ENCODE results near the gene DIP2B.

The DIP2B gene

DNA sequence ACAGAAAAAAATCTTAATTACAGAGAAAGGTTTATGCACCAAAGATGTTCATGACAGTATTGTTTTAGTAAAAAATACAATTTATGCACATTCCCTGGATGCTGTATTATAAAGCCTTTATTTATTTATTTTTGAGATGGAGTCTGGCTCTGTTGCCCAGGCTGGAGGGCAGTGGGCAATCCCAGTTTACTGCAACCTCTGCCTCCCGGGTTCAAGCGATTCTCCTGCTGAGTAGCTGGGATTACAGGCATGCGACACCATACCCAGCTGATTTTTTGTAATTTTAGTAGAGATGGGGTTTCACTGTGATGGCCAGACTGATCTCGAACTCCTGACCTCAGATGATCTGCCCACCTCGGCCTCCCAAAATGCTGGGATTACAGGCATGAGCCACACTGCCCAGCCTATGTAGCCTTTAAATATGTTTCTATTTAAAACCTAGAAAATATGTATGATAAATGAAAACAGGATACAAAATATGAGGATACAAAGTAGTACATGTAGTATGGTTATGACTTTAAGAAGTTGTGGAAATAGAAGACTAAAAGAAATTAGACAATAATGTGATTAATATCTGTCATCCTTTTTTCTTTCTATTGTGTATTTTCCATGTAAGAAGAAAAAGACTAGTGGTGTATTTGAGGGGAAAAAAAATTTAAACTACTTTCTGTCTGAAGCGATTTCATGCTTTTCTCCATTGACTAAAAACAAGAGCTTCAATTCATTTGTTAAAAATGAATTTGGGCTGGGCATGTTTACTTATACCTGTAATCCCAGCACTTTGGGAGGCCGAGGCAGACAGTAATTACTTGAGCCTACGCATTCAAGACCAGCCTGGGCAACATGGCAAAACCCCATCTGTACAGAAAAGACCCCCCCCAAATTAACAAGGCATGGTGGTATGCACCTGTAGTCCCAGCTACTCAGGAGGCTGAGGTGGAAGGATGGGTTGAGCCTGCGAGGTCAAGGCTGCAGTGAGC is 272.3 kb downstream of the DIP2B start:
- DNase-seq (ENCODE audit: extremely low spot score) = no peak
- POLR2A ChIA-PET = no interaction called here
- CTCF ChIA-PET = interaction anchor here (0.6 to 1.5 kb wide), 2 partner anchors 9 to 43 kb away, joined by 3 to 4 read pairs; no protein-coding TSS in a partner anchor
- TF ChIP-seq SUZ12 (IDR thresholded peaks at IDR 0.05) (no peak), FOXM1 (IDR thresholded peaks at IDR 0.05; ENCODE audit: borderline replicate concordance) (no peak), ELF4 (IDR thresholded peaks at IDR 0.05) (no peak), TARDBP (IDR thresholded peaks at IDR 0.05) (no peak), FOXA1 (IDR thresholded peaks at IDR 0.05) (no peak), CTBP1 (IDR thresholded peaks at IDR 0.05; ENCODE audit: borderline replicate concordance) (no peak), ZNF384 (IDR thresholded peaks at IDR 0.05) (no peak), L3MBTL2 (conservative IDR thresholded peaks at IDR 0.05) (no peak), FOXK2 (IDR thresholded peaks at IDR 0.05) (no peak), NFRKB (IDR thresholded peaks at IDR 0.05) (no peak), SP1 (IDR thresholded peaks at IDR 0.05) (no peak), HDGF (IDR thresholded peaks at IDR 0.05; ENCODE audit: borderline replicate concordance) (no peak), LEF1 (IDR thresholded peaks at IDR 0.05; ENCODE audit: borderline replicate concordance) (no peak), BHLHE40 (IDR thresholded peaks at IDR 0.05; ENCODE audit: borderline replicate concordance) (no peak), ARNT (IDR thresholded peaks at IDR 0.05) (no peak)
- TF ChIP-seq, protein P1, sequence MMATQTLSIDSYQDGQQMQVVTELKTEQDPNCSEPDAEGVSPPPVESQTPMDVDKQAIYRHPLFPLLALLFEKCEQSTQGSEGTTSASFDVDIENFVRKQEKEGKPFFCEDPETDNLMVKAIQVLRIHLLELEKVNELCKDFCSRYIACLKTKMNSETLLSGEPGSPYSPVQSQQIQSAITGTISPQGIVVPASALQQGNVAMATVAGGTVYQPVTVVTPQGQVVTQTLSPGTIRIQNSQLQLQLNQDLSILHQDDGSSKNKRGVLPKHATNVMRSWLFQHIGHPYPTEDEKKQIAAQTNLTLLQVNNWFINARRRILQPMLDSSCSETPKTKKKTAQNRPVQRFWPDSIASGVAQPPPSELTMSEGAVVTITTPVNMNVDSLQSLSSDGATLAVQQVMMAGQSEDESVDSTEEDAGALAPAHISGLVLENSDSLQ (IDR thresholded peaks at IDR 0.05) = no peak

DNA sequence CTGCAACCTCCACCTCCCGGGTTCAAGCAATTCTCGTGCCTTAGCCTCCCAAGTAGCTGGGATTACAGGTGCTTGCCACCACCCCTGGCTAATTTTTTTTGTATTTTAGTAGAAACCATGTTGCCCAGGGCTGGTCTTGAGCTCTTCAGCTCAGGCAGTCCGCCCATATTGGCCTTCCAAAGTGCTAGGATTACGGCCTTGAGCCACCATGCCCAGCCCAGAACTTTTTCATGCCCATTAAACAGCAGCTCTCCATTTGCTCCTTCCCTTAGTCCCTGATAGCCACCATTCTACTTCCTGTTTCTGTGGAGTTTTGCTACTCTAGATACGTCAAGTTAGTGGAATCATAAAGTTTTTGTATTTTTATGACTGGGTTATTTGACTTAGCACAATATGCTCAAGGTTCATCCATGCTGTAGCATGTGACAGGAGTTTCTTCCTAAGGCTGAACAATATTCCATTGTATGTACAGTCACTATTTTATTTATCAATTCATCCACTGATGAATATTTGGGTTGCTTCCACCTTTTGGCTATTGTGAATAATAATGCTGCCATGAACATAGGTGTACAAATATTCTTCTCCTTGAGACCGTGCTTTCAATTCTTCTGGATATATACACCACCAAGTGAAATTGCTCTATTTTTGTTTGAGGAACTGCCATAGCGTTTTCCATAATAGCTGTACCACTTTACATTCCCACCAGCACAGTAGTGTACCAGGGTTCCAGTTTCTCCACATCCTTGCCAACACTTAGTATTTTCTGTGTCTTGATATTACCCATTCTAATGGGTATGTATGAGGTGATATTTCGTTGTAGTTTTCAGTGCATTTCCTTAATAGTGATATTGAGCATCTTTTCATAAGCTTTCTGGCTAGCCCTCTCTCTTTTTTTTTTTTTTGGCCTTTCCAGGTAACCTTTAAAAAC is 274.1 kb downstream of the DIP2B start:
- TF ChIP-seq TARDBP (IDR thresholded peaks at IDR 0.05) = no peak
- TF ChIP-seq, protein P1 (IDR thresholded peaks at IDR 0.05) = no peak
- no peak for TF ChIP-seq FOXM1 (IDR thresholded peaks at IDR 0.05; ENCODE audit: borderline replicate concordance)
- TF ChIP-seq CTBP1 (IDR thresholded peaks at IDR 0.05; ENCODE audit: borderline replicate concordance) = no peak
- TF ChIP-seq HDGF (IDR thresholded peaks at IDR 0.05; ENCODE audit: borderline replicate concordance) = no peak
- no peak for TF ChIP-seq L3MBTL2 (conservative IDR thresholded peaks at IDR 0.05)
- TF ChIP-seq FOXK2 (IDR thresholded peaks at IDR 0.05) = no peak
- TF ChIP-seq ZNF384 (IDR thresholded peaks at IDR 0.05) = no peak
- CTCF ChIA-PET = no interaction called here
- DNase-seq (ENCODE audit: extremely low spot score) = no peak
- POLR2A ChIA-PET = no interaction called here

DNA sequence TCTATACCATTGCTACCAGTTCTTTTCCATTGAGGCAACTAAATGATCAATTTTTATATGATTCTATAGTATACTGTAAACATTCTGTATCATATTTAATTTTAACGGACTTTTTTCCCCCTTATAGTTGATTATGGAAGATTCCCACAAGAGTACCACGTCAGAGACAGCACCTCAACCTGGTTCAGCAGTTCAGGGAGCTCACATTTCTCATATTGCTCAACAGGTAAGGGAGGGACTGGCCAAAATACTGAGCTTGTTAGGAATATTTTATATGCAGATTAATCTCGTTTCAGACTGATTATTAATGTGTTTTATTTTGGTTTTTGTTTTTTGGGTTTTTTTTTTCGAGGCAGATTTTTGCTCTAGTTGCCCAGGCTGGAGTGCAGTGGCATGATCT is 275.2 kb downstream of the DIP2B start:
- ChIA-PET POLR2A (no interaction called here), CTCF (no interaction called here)
- DNase-seq (ENCODE audit: extremely low spot score) = no peak
- no peak for TF ChIP-seq L3MBTL2 (conservative IDR thresholded peaks at IDR 0.05)
- no peak for TF ChIP-seq SP1 (IDR thresholded peaks at IDR 0.05)
- no peak for TF ChIP-seq FOXA1 (IDR thresholded peaks at IDR 0.05)
- TF ChIP-seq LEF1 (IDR thresholded peaks at IDR 0.05; ENCODE audit: borderline replicate concordance) = no peak

DNA sequence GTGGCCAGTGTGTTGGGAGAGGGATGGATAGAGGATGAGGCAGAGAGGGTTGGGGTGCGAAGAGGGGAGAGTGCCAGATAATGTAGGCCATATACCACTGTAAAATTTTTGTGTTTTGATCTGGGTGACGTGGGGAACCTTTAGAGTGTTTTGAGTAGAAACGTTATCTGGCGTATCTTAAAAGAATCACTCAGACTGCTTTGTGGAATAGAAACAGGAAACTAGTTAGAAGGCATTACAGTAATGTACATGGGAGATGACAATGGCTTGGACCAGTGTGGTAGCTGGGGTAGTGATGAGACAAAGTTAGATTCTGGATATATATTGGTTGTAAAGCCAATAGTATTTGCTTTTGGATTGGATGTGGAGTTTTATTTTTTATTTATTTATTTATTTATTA is 279.7 kb downstream of the DIP2B start:
- POLR2A ChIA-PET = no interaction called here
- CTCF ChIA-PET = no interaction called here

DNA sequence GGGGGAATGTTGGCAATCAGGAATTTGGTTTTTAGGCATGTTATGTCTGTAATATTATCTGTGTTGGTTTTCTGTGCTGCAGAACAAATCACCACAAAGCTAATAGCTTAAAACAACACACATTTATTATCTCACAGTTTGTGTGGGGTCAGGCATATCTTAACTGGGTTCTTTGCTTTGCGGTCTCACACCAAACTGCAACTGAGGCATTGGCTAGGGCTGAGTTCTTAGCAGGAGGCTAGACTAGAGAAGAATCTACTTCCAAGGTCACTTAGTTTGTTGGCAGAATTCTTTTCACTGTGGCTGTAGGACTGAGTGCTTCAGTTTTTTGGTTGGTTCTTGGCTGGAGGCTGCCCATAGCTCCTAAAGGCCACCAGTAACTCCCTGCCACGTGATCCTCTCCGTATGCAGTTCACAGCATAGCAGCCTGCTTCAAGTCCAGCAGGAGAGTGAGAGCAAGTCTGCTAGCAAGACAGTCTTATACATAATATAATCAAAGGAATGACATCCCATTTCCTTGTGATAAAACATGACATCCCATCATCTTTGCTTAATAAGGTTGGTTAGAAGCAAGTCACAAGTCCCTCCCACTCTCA is 280.7 kb downstream of the DIP2B start:
- no peak for TF ChIP-seq LEF1 (IDR thresholded peaks at IDR 0.05; ENCODE audit: borderline replicate concordance)
- no peak for DNase-seq (ENCODE audit: extremely low spot score)
- CTCF ChIA-PET = interaction anchor here (0.8 to 1.1 kb wide), 2 partner anchors 8 to 11 kb away, joined by 4 read pairs; no protein-coding TSS in a partner anchor
- POLR2A ChIA-PET = no interaction called here

More for the DNA sequence above, 279.7 kb downstream of the DIP2B start:
- DNase-seq (ENCODE audit: extremely low spot score) = no peak
- TF ChIP-seq, protein P1 (IDR thresholded peaks at IDR 0.05) = no peak
- TF ChIP-seq ELF4 (IDR thresholded peaks at IDR 0.05) (no peak), SP1 (IDR thresholded peaks at IDR 0.05) (no peak)

Measured in HEK293T (cell line).